KBM-7 (cell line): ENCODE results near the gene SERPINE3.

Source experiments
- DNase-seq: peaks from one replicate; pipeline ENCODE4 v3.0.0-alpha.2; 2015
- in situ Hi-C: fragments of 300-500 bp; cut with MboI; formaldehyde crosslinking; loops from 2 replicates; pipeline ENCODE4 v1.14.3; 2020; ENCODE audit warnings: low sequenced_read_pairs, low pct_unique_long_range_greater_than_20kb, mixed read lengths

The SERPINE3 gene

DNA sequence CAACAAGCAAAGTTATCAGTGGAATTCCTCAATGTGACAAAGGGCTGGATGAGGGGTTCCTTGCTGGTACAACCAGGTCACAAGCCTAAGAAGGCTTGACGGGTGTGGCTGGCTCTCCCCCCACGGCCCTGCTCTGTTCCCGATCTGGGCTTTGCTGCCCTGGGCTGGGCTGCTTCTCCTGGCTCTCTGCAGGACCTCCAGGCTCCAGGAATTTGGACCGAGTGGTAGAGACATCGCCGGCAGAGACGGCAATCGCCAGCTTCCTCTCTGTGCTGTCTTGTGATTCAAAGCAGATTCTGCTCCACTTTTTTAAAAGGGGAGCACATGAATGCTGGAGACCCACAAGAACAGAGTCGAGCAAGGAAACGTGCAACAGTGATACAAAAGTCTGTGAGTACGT is at the start of gene SERPINE3:
Gene SERPINE3 (plus strand): TSS at position 338 of the 400 bp plus-strand sequence. CDS start 1,401 bp downstream, outside the sequence.
- no peak for DNase-seq
- in situ Hi-C loops = no loop called here

DNA sequence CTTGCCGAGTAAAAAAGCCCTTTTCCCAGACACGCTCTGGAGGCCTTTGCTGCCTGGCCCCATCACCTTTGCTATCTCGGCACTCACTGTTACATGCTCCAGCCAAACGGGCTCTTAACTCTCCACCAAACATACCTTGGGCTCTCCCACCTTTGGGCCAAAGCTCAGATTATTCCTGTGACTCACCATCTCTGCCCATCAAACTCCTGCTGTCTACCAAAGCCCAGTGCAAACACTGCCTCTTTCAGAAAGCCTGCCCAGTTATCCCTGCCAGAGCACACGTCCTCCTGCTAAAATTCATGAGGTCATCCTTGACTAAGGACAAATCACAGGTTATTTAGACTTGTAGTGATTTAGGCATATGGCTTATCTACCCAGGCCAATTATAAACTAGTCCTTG is 48.1 kb upstream of the SERPINE3 start:
- in situ Hi-C loops = no loop called here
- no peak for DNase-seq

DNA sequence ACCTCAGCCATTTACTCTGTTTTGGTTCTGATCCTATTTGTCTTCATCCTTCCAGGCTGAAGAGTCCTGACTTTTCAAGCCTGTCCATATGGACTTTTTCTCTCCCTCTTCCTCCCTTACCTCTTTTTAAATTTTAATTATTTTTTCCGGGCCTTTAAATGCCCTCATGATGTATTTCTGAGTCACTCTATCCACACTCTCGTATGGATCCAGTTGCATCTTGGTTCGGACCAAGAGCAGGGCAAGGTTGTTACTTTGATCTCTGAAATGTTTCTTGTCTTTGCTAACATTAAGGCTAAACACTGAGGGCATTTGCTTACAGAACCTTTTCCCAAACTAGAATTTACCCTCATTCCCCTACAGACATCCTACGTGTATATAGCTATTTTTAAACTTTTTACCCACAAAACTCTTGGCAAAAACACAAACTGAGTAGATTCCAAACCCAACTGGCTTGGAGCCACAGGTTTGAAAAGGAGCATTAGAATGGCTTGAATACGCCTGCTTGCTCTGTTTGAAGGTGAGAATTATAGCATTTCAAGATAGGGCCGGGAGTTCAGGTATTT is 47.4 kb upstream of the SERPINE3 start:
- DNase-seq = no peak
- in situ Hi-C loops = no loop called here

DNA sequence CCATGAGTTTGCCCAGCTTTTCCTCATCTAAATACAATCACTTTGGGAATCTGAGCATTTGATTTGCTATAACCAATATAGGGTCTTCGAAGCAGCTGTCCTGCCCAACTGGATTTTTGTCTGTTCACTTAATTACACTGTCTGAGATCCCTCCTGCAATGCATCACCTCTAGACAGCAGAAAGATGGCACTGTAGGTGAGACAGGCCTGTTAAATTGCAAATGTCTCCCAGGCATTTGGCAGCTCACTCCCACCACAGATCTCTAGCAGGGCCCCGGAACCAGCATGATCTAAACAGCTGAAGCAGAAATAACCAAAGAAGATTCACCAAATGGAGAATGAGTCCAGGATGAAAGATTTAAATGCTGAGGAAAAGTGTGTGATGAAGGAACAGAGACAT is 41.9 kb upstream of the SERPINE3 start:
- in situ Hi-C loops = no loop called here
- no peak for DNase-seq

DNA sequence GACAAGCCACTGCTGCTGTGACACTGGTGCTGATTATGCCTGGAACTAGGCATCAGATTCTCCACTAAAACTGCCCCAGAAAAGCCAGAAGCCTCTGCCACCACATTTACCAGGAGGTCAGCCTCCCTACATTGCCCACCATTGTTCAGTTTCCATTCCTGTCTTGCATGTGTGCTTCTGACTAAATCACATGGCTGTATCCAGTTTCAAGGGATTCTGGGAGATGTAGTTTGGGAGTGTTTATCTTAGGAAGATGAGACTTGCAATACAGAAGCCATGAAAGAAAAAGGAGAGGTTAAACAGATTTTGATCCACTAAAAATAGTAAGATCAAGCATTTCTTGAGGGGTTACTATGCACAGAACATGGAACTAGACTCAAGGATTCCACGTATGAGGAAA is 40.7 kb upstream of the SERPINE3 start:
- DNase-seq = no peak
- in situ Hi-C loops = no loop called here

DNA sequence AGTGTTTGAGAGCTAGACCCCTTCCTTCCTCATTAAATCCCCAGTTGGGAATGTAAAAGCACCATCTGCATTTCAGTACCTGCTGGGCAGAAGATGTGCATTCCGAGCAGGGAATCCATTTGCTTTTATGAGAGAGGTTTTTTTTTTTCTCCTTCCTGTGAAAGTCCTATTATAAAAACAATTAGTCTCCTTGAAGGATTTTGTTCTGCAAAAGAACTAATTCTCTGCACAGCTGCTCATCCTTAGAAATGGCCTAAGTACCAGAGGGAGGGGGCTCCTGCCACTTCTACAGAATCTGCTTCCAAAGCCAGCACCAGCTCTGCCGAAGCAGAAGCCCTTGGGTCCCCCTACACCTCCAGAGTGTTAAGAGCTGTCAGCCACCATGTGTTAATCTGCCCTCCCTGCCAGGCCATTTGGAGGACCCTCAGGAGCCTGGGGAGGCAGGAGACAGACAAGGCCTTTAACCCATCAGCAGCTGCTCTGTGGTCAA is 36.4 kb upstream of the SERPINE3 start:
- in situ Hi-C loops = no loop called here
- no peak for DNase-seq

DNA sequence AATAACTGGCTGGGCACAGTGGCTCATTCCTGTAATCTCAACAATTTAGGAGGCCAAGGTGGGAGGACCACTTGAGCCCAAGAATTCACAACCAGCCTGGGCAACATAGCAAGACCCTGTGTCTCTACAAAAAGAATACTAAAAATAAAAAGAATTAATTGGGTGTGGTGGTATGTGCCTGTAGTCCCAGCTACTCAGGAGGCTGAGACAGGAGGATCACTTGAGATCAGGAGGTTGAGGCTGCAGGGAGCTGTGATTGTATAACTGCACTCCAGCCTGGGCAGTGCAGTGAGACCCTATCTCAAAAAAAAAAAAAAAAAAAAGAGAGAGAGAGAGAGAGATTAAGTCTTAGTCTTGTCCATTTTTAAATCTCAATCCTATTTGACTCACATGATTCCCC is 35.6 kb upstream of the SERPINE3 start:
- in situ Hi-C loops = no loop called here
- DNase-seq = no peak

DNA sequence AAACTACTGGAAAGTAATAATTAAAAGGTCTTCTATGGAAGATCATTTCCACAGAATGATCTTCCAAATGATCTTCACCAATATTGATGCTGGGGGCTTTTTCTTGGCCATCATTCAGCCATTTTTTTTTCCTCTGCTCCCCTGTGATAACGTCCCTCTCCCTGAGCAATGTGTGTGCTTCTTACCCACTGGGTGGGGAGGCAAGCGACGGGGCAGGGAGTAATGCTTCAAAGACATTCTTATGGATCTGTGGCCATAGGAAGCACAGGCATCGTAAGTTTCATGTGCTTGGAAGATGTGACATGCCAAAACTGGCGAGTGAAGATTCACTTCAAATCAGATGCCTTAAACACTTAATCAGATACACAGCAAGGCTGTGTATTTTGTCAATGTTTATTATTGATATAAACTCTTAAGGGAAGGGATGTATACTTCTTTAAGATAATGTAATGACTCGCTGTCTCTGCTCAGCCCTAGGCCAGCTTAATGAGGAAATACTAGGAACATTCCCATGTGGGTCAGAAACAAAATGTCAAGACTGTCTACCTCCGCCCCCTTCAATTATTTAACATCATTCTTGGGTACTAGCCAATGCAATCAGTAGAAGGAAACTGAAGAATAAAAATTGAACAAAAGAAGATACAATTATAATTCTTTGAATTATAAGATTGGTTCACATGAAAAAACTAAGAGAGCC is 34.1 kb upstream of the SERPINE3 start:
- in situ Hi-C loops = no loop called here
- no peak for DNase-seq

DNA sequence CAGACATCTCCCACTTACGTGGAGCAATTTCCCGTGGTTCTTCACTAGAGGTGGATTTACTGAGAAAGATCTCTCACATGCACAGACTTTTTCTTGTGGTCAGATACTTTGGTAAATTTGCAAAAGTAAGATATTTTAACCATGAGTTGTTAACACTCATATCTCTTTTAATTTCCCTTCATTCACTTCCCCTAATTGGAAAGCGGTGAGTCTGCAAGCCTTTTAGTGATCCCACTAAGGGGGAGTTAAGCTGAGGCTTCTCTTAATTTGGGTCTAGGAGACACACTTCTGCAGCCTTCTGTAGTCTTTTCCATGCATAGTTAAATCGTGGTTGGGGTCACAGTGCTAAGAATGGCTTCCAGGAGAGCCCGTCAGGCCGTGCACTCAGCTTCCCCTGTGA is 30.7 kb upstream of the SERPINE3 start:
- DNase-seq = peak; percentile 39
- in situ Hi-C loops = no loop called here

DNA sequence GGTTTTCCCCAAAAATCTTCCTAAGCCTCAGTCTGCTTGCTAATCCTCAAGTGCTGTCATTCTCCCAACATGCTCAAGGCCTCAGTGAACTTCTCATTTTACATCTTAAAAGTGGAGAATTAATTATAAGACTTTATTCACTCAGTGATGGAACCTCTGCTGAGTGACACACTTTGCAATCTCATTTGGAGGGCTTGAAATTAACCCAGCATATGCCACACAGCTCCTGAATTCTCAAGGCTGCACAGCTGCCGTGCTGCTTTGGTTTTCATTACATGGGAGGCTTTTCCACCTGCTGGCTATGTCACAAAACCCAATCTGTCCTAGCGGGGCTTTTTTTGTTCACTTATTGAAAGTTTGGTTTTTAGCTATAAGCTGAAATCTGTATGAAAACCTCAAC is 28.3 kb upstream of the SERPINE3 start:
- no peak for DNase-seq
- in situ Hi-C loops = no loop called here

DNA sequence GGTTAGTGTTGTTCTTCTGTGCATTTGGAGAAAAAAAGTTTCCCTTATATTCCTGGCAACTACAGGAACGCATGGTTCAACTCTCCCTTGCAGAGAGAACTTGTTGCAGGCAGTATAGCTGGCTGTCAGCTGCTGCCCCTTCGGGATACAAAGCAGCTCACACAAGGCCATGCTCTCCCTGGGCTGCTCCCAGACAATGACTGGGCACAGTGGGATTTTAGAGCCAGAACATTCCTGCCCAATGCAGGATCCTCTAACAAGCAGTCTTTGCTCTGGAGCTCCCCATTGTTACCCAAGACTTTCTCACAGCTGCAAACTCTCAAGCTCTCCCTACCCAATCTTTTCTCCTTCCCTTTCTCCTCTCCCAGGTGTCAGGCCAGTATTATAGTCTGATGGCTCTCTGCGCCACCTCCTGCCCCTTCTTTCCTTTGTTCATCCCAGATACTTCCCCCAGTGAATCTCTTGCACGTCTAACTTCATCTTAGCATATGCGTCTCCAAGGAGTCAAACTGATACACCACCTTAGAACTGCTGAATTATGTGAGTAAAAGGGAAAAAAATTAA is 27.5 kb upstream of the SERPINE3 start:
- DNase-seq = no peak
- in situ Hi-C loops = no loop called here

DNA sequence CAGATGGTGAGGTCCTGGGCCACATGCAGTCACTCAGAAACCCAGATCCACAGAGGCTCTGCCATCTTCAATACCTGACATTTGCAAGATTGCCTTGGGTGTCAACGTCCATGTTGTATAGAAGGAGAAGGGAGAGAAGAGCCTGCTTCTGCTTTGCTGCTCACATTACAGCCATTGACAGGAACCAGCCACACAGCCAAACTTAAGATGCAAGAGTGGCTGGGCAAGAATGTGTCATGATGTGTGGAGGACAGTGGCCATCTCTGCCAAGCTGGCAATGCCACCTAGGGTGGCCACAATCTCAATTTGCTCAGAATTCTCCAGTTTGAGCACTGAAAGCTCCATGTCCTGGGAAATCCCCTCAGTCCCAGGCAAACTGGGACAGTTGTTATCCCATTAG is 25.9 kb upstream of the SERPINE3 start:
- in situ Hi-C loops = no loop called here
- no peak for DNase-seq

DNA sequence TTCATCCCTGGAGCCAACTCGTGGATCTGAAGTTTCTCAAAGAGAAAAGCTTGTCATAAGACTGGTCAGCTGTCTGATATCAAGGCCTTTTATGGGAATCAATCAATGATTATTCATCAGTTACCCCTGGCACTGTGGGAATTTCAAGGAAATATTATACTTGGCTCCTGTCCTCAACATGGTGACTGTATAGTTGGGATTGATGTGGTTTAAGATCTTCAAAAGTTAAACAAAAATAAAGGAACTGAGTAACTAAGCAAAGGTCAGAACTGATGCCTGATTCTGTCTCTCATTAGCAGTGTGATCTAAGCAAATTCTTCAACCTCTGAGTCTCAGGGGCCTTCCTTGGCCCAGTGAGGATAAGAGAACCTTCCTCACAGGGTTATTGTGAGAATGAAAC is 22.2 kb upstream of the SERPINE3 start:
- DNase-seq = no peak
- in situ Hi-C loops = no loop called here

DNA sequence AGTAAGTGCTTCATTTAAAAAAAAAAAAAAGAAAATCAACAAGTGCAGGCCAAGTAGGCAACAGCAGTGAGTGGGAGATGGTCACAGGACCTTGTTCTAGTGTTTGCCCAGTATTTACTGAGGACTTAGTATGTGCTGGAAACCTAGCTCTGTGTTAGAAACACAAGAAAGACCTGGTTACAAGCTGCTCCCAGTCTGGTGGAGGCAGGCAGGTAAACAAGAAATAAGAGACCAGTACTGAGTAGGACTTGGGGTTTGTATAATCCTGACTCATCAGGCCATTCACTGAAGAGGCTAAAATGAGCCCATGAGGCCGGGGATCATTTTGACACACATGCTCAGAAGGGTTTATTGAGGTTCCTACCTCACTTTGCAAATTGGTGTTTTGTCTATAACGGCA is 21.5 kb upstream of the SERPINE3 start:
- in situ Hi-C loops = no loop called here
- no peak for DNase-seq

DNA sequence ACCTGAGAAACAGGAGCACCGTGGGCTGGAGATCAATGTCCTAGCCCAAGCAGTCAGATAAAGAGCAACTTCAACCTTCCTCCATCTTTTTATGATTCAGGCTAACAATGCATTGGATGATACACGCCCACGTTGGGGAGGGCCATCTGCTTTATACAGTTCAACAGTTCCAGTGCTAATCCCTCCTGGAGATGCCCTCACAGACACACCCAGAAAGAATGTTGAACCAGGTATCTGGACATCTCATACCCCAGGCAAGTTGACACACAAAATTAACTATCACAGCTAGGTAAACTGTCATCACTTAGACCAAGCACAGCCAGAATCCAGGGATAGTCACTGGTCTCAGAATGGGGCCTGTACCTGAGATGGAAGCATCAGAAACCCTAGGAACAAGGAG is 20.6 kb upstream of the SERPINE3 start:
- DNase-seq = no peak
- in situ Hi-C loops = no loop called here

DNA sequence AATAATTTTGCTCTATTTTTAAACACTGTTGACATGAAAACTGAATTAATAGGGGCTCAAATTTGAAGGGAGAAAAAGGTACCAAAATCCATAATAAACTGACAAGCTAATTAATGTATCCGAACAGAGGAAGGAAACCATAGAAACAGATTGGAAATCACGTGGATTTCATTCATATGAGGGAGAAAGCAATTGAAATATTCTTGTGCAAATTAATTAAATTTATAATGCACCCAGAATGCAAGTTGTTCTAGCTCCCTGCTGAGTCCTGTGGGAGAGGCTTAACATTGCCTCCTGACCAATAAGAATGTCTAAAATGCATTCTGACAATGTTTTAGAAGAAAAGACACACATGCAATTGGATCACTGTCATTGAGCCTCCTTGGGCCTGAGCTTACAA is 17.7 kb upstream of the SERPINE3 start:
- in situ Hi-C loops = no loop called here
- DNase-seq = no peak

DNA sequence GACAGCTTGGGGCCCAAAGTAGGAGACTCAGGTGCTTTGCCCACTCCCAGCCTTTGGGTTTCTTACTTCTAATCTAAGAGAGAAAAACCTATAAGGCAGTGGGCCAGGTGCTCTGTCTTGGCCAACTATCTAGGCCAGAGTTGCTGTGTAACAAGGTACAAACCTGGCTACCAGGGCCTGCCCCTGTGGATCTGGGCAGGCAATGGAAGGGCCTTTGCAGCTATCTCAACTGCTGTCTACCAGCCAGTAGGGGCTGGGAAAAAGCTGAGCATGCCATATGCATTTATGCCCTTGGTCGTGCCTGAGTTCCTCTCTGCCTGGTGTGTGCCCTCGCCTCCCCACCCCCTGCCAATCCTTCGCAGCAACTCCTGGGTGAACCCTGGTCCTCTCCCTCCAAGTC is 16.7 kb upstream of the SERPINE3 start:
- no peak for DNase-seq
- in situ Hi-C loops = no loop called here

DNA sequence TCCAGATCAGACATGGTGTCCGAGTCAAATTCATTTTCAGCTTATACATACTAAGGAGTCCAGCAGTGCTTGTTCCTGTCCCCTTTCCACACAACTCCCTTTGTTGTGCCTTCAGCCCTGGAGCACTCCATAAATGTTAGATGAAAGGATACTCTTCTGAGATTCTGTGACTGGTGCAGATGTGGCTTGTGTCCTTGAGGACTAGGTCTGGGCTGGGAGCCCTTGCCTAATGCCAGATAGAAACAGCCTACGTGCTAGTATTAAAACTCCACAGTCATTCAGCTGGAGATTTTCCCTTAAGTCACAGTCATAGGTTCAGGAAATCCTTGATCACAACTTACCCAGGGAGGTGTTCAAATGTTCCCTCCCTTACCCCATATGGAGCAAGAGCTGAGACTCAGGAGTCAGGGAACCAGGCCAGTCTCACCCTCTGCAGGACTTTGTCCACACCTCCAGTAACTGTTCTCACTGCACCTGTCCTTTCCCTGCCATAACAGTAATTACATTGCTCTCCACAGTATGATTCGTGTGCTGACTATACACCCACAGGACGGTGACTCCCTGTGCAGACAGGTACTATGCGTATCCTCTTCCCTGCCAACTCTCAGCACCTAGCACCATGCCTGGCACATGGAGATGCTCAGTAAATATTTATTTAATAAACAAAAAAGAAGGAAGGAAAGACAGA is 15.5 kb upstream of the SERPINE3 start:
- in situ Hi-C loops = no loop called here
- DNase-seq = no peak

DNA sequence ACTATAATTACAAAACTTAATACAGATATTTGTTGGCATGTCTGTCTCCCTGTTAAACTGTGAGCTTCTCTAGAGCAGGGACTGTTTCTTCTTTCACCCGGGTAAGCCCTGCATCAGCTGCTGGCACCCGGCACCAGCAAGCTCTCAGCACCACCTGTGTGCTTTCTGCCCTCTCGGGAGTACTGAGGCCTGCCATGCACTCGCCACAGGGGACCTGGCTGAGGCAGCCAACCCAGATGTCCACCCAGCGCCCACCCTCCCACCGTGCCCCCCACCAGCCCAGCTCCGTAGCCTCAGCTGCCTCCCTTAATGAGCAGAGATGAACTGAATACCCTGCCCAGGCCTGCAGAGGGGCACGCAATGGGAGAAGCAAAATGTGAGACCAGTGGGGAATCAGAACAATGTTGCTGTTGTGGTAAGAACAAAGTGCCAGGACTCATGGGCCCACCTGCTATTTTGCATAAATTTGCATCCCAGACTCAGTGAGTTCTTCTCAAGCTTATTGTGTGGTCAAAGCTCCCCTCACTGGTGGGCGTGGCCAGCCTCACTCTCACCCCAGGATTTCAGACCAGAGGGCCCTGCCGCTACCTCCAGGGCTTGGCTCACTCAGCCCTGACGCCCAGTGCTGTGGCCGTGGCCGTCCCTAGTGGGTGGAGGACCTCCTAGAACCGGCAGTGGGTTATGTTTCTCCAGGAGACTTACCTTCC is 14.6 kb upstream of the SERPINE3 start:
- in situ Hi-C loops = no loop called here
- DNase-seq = no peak

DNA sequence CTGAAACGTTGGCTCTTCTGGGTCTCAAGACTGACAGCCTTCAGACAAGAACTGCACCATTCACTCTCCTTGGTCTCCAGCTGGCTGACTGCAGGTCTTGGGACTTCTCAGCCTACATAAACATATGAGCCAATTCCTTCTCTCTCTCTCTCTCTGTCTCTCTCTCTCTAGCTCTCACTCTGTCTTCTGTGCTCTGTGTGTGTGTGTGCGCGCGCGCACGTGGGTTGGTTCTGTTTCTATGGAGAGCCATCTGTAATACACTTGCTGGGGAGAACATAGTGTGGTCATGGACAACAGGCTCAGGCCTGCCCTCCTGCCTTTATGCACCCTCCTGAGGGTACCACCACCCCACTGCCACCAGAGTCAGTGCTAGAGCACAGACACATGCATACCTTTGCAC is 13.7 kb upstream of the SERPINE3 start:
- DNase-seq = no peak
- in situ Hi-C loops = no loop called here
